ENCODE results near the gene LIPC.

Gene LIPC

GRCh38 chr15:58520936-58521292 is 89.1 kb downstream of the LIPC start:
- no peak for DNase-seq

GRCh38 chr15:58521293-58521991 is 89.7 kb downstream of the LIPC start:
- DNase-seq: no peak

DNA sequence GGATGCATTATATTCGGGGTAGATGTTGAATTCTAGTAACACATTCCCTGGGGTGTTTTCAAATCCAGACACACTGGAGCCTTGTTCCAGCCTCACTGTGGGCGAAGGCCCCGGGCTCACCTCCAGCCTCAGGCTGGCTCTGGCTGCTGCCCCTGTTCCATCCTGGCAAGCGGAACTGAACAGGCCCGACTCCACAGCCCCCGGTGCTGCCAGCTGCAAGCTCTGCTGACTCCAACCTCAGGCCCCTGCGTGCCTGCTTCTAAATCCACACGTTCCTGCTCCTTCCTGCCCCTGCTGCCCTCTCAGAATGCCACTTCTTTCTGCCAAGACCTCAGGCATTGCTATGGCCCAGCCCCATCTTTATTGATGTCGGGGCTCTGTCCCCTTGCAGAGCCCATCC is 90.6 kb downstream of the LIPC start:
- DNase-seq: no peak

DNA sequence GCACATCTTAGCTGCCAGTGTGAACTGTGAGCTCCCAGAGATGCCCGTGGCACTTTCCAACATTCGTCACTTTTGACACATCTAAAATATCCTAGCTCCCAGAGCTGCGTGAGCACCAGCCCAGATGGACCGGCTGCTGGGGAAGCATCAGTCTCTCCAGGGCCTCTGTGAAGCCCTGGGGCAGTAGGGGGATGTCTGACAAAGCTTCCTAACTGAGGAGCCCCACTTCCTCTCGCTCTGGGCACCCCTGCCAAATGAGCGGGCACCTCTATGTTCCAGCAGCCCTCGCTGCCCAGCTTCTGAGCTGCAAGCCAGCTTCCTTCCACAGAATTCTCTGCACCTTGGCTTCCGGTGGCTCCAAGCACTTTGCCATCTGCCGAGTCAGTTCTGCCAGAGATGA is 91.1 kb downstream of the LIPC start:
- DNase-seq: no peak

- DNase-seq: no peak
Measured at GRCh38 chr15:58523634-58524033, 91.8 kb downstream of the LIPC start.

GRCh38 chr15:58524247-58524646 is 92.5 kb downstream of the LIPC start:
- no peak for DNase-seq

- no peak for DNase-seq
Measured at GRCh38 chr15:58525991-58526421, 94.2 kb downstream of the LIPC start.

DNA sequence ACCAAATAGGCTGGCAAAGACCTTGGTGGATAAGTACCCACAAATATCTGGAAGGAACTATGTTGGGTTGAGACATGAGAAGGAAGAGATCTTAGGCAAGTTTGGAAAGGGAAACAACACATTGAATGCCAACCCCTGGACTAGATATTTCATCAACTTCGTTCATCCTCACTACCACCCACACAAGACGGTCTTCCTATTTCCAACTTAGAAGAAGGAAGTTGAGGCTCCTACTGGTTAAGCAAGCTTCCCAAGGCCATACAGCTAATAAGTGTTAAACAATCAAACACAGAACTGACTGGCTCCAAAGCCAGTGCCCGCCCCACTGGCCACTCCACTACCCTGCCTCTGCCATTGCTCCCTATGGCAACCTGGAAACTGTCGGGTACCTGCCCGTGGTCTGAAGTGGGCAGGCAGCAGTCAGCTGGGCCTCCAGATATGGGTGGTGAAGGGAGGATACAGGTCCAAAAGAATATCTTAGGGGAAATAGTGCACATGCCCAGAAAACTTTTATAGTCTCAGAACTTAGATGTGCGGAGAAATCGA is 94.9 kb downstream of the LIPC start:
- DNase-seq: no peak

DNA sequence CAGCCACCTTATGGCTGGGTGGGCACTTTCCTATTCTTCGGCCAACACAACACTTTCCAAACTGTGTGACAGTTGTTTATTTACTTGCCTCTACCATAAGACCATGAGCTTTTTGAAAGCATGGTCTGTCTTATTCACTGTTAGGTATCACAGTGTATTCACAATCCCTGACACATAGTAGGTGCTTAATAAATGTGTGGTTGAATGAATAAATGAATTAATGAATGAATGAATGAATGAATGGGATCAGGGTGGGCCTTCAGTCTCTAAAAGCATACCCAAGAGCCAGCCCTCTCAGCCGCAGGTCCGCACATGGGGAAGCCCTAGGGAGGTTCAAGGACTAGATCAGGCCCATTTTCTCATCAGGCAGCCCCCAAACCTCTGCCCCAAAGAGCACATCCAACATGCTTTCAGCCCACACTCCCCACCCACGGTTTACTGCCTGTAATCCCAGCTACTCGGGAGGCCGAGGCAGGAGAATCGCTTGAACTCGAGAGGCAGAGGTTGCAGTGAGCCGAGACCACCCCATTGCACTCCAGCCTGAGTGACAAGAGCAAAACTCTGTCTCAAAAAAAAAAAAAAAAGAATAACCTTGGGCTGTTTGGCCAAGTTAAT is 95.9 kb downstream of the LIPC start:
- no peak for DNase-seq

DNA sequence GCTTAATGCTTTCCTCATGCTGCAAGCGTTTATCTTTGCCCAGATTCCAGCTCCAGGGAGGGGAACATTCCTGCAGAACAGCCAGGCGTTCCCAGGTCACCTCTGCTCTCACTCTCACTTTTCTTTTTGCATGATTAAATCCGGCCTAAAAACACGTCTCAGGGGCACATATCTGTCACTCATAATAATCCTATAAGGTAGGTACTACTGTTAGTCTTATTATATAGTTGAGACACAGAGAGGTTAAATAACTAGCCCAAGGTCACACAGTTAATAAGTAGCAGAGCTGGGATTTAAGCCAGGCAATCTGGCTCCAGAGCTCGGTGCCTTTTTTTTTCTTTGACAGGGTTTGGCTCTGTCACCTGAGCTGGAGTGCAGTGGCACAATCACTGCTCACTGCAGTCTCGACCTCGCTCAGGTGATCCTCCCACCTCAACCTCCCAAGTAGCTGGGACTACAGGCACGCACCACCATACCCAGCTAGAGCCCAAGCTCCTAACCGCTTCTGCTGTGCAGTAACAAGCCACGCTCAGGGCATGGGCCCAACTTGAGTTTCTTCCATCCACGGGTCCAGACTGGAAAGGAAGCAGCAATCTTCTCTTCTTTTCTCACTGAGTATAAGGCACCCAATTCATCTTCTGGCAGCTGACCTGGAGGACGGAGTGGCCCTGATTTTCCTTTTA is 96.5 kb downstream of the LIPC start:
- no peak for DNase-seq

DNA sequence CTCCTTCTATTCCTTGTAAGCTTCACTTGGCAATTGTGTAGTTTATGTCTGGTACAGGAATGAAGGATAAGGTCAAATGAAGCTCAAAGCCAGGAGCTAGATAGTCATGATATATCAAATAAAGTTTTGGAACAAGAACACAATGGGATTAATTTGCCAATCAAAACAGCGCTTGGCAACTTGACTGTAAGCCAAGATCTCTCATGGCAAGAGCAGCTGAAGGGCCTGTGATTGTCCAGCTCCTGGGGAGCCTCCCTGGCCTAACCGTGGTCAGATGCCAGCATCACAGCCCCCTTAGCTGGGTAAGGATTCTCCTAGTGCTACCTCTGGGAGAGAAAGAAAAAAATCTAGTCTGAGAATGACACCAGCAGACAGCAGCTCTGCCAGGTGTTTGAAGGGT is 97.2 kb downstream of the LIPC start:
- no peak for DNase-seq

- no peak for DNase-seq
Measured at GRCh38 chr15:58530056-58530590, 98.3 kb downstream of the LIPC start.

- DNase-seq: no peak
Measured at GRCh38 chr15:58532126-58532525, 100.3 kb downstream of the LIPC start.

- DNase-seq: no peak
Measured at GRCh38 chr15:58534556-58534955, 102.8 kb downstream of the LIPC start.

GRCh38 chr15:58535337-58535736 is 103.5 kb downstream of the LIPC start:
- no peak for DNase-seq

DNA sequence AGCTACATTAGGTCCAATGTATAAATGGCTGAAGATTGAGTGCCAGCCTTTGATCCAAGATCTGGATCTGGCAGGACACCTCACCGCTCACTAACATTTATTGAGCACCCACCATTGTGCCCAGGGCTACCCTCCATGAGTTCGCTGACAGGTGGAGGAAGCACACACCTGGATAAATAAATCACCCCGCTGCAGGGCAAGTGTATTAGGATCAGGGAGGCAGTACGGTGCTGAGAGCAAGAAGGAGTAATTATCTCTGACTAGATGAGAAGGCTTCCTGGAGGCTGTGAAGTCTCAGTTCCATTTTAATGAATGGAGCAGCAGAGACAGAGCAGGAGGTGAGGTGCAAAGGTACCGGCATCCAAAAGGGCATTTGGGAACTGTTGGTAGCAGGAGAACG is 104.1 kb downstream of the LIPC start:
- no peak for DNase-seq

- DNase-seq: no peak
Measured at GRCh38 chr15:58536414-58536813, 104.6 kb downstream of the LIPC start.

DNA sequence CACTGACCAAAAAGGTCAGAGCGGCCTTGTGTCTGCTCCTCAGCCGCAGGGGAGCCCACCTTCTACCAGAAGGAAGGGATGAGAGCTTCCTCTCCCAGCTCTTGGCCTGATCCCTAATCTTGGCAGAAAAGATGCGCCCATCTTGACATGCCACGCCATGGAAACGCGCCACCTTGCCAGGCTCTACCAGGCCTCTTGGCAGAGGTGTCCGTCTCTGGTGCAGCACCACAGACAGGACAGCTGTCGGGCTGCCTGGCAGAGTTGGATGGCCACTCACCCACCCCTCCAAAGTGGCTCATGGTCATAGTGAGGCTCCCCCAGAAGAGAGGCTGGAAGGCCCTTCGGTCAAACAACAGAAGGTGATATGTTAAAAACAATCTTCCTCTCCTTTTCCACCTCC is 105.2 kb downstream of the LIPC start:
- no peak for DNase-seq

DNA sequence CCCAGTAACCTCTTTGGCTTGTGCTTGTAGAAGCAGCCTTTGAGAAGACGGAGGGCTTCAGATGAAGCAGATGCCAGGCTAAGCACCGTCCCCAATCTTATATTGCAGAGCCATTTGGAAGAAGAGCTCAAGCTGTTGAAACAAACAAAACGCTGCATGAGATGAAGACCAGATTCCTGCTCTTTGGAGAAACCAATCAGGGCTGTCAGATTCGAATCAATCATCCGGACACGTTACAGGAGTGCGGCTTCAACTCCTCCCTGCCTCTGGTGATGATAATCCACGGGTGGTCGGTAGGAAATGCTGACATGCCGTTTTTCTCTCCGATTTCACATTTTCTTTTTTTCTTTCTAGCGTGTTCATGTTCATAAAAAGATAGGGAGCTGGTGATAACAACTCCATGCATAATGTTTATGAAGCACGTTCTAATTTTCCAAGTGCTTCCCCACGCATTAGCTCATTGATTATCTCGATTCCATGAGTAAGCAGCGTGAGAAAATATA is 106.5 kb downstream of the LIPC start:
- no peak for DNase-seq

DNA sequence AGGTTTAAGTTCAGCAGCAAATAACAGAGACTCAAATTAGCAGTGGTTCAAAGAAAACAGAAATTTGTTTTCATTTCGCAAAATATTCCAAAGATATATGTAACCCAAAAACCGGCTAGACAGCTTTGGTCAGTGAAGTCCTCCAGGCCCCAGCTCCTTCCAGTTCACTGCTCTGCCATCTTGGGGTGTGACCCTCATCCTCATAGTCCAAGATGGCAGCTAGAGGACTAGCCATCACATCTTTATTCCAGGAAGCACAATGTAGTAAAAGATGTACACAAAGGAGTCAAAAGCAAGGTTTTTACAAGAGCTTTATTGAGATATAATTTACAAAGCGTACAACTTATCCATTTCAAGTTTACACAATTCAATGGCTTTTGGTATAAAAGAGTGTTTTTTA is 107.1 kb downstream of the LIPC start:
- DNase-seq: no peak

- no peak for DNase-seq
Measured at GRCh38 chr15:58539548-58539947, 107.8 kb downstream of the LIPC start.

DNA sequence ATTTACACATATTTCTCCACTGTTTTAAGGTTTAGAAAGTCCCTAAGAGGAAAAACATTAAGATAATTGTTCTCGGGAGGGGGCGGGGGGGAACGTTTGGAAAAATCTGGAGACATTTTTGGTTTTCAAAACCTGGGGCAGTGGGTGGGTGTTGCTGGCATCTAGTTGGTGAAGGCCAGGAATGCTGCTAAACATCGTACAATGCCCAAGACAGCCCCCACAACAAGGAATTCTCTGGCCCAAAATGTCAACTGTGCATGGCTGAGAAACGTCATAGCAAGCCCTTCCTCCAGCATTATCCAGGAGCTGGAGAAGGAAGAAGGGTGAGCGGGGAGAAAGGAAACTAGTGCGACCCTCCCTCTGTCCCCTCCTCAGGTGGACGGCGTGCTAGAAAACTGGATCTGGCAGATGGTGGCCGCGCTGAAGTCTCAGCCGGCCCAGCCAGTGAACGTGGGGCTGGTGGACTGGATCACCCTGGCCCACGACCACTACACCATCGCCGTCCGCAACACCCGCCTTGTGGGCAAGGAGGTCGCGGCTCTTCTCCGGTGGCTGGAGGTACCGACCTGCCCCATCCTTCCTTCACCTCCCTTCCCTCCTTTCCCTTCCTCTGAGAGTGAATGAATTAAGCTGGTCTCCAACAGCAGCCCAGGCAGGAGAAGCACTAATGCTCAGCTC is 109.8 kb downstream of the LIPC start:
- no peak for DNase-seq

All from NCI-H748 treated with DMSO at 0.1 percent for 48 hours (cell line).